Measurements from ENCODE around the gene CACNA1S.

Gene CACNA1S

GRCh38 chr1:201060586-201060985 lies 51.6 kb downstream of the CACNA1S start:
- DNase-seq, result no peak

- no peak for DNase-seq
Measured at GRCh38 chr1:201059871-201060555, 52.2 kb downstream of the CACNA1S start.

GRCh38 chr1:201059401-201059800 lies 52.8 kb downstream of the CACNA1S start:
- DNase-seq, result no peak

GRCh38 chr1:201054091-201054543 lies 58.1 kb downstream of the CACNA1S start:
- DNase-seq, result no peak

GRCh38 chr1:201053155-201053860 lies 58.9 kb downstream of the CACNA1S start:
- no peak for DNase-seq

GRCh38 chr1:201051399-201051798 lies 60.8 kb downstream of the CACNA1S start:
- DNase-seq, result no peak

GRCh38 chr1:201050515-201051277 lies 61.5 kb downstream of the CACNA1S start:
- no peak for DNase-seq

- no peak for DNase-seq
Measured at GRCh38 chr1:201049248-201049831, 62.9 kb downstream of the CACNA1S start.

GRCh38 chr1:201048521-201048920 lies 63.7 kb downstream of the CACNA1S start:
- no peak for DNase-seq

GRCh38 chr1:201044119-201044518 lies 68.1 kb downstream of the CACNA1S start:
- DNase-seq, result no peak

GRCh38 chr1:201042779-201043461 lies 69.3 kb downstream of the CACNA1S start:
- peak; percentile 64 for DNase-seq

- no peak for DNase-seq
Measured at GRCh38 chr1:201041011-201041410, 71.2 kb downstream of the CACNA1S start.

GRCh38 chr1:201039876-201040275 lies 72.3 kb downstream of the CACNA1S start:
- no peak for DNase-seq

- DNase-seq, result no peak
Measured at GRCh38 chr1:201039418-201039817, 72.8 kb downstream of the CACNA1S start.

- DNase-seq, result no peak
Measured at GRCh38 chr1:201038186-201038876, 73.9 kb downstream of the CACNA1S start.

- DNase-seq, result no peak
Measured at GRCh38 chr1:201036188-201036842, 75.9 kb downstream of the CACNA1S start.

- no peak for DNase-seq
Measured at GRCh38 chr1:201034671-201035070, 77.6 kb downstream of the CACNA1S start.

- DNase-seq, result no peak
Measured at GRCh38 chr1:201032408-201032807, 79.8 kb downstream of the CACNA1S start.

GRCh38 chr1:201028461-201028889 lies 83.8 kb downstream of the CACNA1S start:
- DNase-seq, result no peak

GRCh38 chr1:201026836-201027235 lies 85.4 kb downstream of the CACNA1S start:
- DNase-seq, result no peak

- DNase-seq, result no peak
Measured at GRCh38 chr1:201026234-201026633, 86.0 kb downstream of the CACNA1S start.
